DOHH2 (cell line): ENCODE measurements around the gene CFAP74.

ENCODE experiments used
- CTCF ChIP-seq: fragments of 200-600 bp; sonication (generic); IDR thresholded peaks from one replicate; pipeline ENCODE4 v1.5.1; 2014; ENCODE audit warnings: antibody characterized with exemption, mild to moderate bottlenecking, low read depth, low read length; ENCODE audit not compliant: poor library complexity, severe bottlenecking
- EZH2phosphoT487 ChIP-seq: fragments of 200-600 bp; sonication (generic); IDR thresholded peaks from 2 replicates; pipeline ENCODE4 v1.6.1; 2017; ENCODE audit warnings: borderline replicate concordance, mild to moderate bottlenecking, antibody characterized with exemption, low read length, moderate library complexity, mixed read lengths

- TF ChIP-seq CTCF (no peak), EZH2phosphoT487 (no peak)
Measured at GRCh38 chr1:2053217-2053616, 49.6 kb upstream of the CFAP74 start.
